IMR-90 (cell line): Measurements from ENCODE around the gene SELENOO. TPM values are rescaled to one million over a fixed set of nuclear protein-coding genes. Genes with fewer than 3 reads are reported as not detected.

Experiments used
- ATAC-seq: fragments of 200-7000 bp; cut with Tn5 transposase; 2 replicates; pipeline ENCODE4 v1.9.1; 2020; ENCODE audit warnings: low read depth, mild to moderate bottlenecking, moderate library complexity
- BruUV-seq: library from RNA; stranded (reverse); fragments of 400-500 nt; replicated peaks from 2 replicates; lab custom pipeline; 2021; lab: Mats Ljungman, UMichigan
- CTCF ChIA-PET: fragments of 300-600 bp; formaldehyde crosslinking; extraction: SDS; loops from one replicate; lab custom pipeline; 2021; ENCODE audit warnings: antibody characterized with exemption; lab: Yijun Ruan, JAX
- POLR2A ChIA-PET: fragments of 300-600 bp; sonication (Branson Sonifier 250); formaldehyde crosslinking; loops from one replicate; lab custom pipeline; 2022; ENCODE audit warnings: antibody characterized with exemption; ENCODE audit not compliant: unreplicated experiment; lab: Charles Lee
- DNase-seq: peaks from one replicate; pipeline ENCODE4 v3.0.0; 2013
- H2AFZ ChIP-seq: replicated peaks from 2 replicates; pipeline ENCODE3; 2013; ENCODE audit warnings: low read length, mild to moderate bottlenecking; ENCODE audit not compliant: poor library complexity
- H2AK5ac ChIP-seq: 2 replicates; pipeline ENCODE4 v1.6.1; 2013; ENCODE audit warnings: low read depth, low read length, inconsistent platforms
- H2AK9ac ChIP-seq: replicated peaks from 2 replicates; pipeline ENCODE3; 2013; ENCODE audit warnings: mild to moderate bottlenecking, low read depth, low read length, moderate library complexity; ENCODE audit not compliant: poor library complexity
- H2BK120ac ChIP-seq: 2 replicates; pipeline ENCODE4 v1.6.1; 2013; ENCODE audit warnings: low read depth, low read length, inconsistent platforms
- H2BK15ac ChIP-seq: 3 replicates; pipeline ENCODE4 v1.6.1; 2013; ENCODE audit warnings: low read depth, low read length, inconsistent platforms
- H2BK20ac ChIP-seq: 2 replicates; pipeline ENCODE4 v1.6.1; 2013; ENCODE audit warnings: low read depth, mild to moderate bottlenecking, inconsistent platforms, low read length, moderate library complexity
- H2BK5ac ChIP-seq: 2 replicates; pipeline ENCODE4 v1.6.1; 2013; ENCODE audit warnings: mild to moderate bottlenecking, low read depth, low read length, inconsistent platforms; ENCODE audit not compliant: poor library complexity, severe bottlenecking
- H3K14ac ChIP-seq: replicated peaks from 2 replicates; pipeline ENCODE4 v1.6.1; 2013; ENCODE audit warnings: low read depth, low read length, inconsistent platforms
- H3K18ac ChIP-seq: 2 replicates; pipeline ENCODE4 v1.6.1; 2013; ENCODE audit warnings: low read depth, low read length, control low read depth
- H3K23ac ChIP-seq: 2 replicates; pipeline ENCODE4 v1.6.1; 2013; ENCODE audit warnings: low read depth, low read length, inconsistent platforms
- H3K27ac ChIP-seq: 2 replicates; pipeline ENCODE4 v1.5.1; 2013; ENCODE audit warnings: mild to moderate bottlenecking, control low read depth, low read length; ENCODE audit not compliant: insufficient read depth
- H3K27me3 ChIP-seq: 2 replicates; pipeline ENCODE4 v1.6.1; 2013; ENCODE audit warnings: low read length; ENCODE audit not compliant: control insufficient read depth, insufficient read depth
- H3K36me3 ChIP-seq: 2 replicates; pipeline ENCODE4 v1.6.1; 2013; ENCODE audit warnings: low read length, mixed read lengths; ENCODE audit not compliant: control insufficient read depth, insufficient read depth
- H3K4ac ChIP-seq: 2 replicates; pipeline ENCODE4 v1.6.1; 2013; ENCODE audit warnings: low read depth, low read length, inconsistent platforms
- H3K4me1 ChIP-seq: 2 replicates; pipeline ENCODE4 v1.6.1; 2013; ENCODE audit warnings: low read length, mixed read lengths; ENCODE audit not compliant: control insufficient read depth, insufficient read depth
- H3K4me2 ChIP-seq: 2 replicates; pipeline ENCODE4 v1.6.1; 2013; ENCODE audit warnings: low read depth, mild to moderate bottlenecking, control low read depth, low read length, moderate library complexity
- H3K4me3 ChIP-seq: 2 replicates; pipeline ENCODE4 v1.5.1; 2013; ENCODE audit warnings: low read depth, mild to moderate bottlenecking, control low read depth, low read length, moderate library complexity; ENCODE audit not compliant: insufficient read depth
- H3K56ac ChIP-seq: 2 replicates; pipeline ENCODE4 v1.6.1; 2013; ENCODE audit warnings: low read length, inconsistent platforms; ENCODE audit not compliant: insufficient read depth; ENCODE audit errors: extremely low read depth
- H3K79me1 ChIP-seq, 2 experiments: 2 replicates each; pipeline ENCODE4 v1.6.1; 2013; ENCODE audit warnings: low read length in 2 of 2, inconsistent platforms in 1 of 2, low read depth in 1 of 2
- H3K9ac ChIP-seq: 2 replicates; pipeline ENCODE4 v1.6.1; 2013; ENCODE audit warnings: low read depth, low read length, control low read depth
- H3K9me1 ChIP-seq: 2 replicates; pipeline ENCODE4 v1.6.1; 2013; ENCODE audit warnings: low read length, inconsistent platforms; ENCODE audit not compliant: insufficient read depth
- H3K9me3 ChIP-seq: 2 replicates; pipeline ENCODE4 v1.6.1; 2013; ENCODE audit warnings: low read length; ENCODE audit not compliant: control insufficient read depth, insufficient read depth
- H4K20me1 ChIP-seq: 2 replicates; pipeline ENCODE4 v1.6.1; 2013; ENCODE audit warnings: low read length, inconsistent platforms; ENCODE audit not compliant: insufficient read depth
- H4K5ac ChIP-seq: 2 replicates; pipeline ENCODE4 v1.6.1; 2013; ENCODE audit warnings: mild to moderate bottlenecking, low read depth, low read length, control low read depth
- H4K8ac ChIP-seq, 2 experiments: 2 replicates each; pipeline ENCODE4 v1.6.1; 2013; ENCODE audit warnings: low read depth in 2 of 2, low read length in 2 of 2, control low read depth in 1 of 2, inconsistent platforms in 1 of 2
- H4K91ac ChIP-seq: 2 replicates; pipeline ENCODE4 v1.6.1; 2013; ENCODE audit warnings: low read depth, low read length, inconsistent platforms; ENCODE audit not compliant: insufficient read depth
- BHLHE40 ChIP-seq: fragments of 150-350 bp; IDR thresholded peaks from 2 replicates; pipeline ENCODE4 v1.6.1; 2016; ENCODE audit warnings: mild to moderate bottlenecking, low read depth, low read length
- CTCF ChIP-seq: conservative IDR thresholded peaks from 2 replicates; pipeline ENCODE4 v1.5.1; 2012; ENCODE audit warnings: mild to moderate bottlenecking, low read depth, low read length, improper control_type of control experiment
- MAZ ChIP-seq: IDR thresholded peaks from 2 replicates; pipeline ENCODE4 v1.6.1; 2012; ENCODE audit warnings: low read depth, mild to moderate bottlenecking, low read length, improper control_type of control experiment, moderate library complexity, borderline replicate concordance
- MXI1 ChIP-seq: IDR thresholded peaks from 2 replicates; pipeline ENCODE4 v1.6.1; 2012; ENCODE audit warnings: low read depth, mild to moderate bottlenecking, low read length, moderate library complexity, borderline replicate concordance
- NFE2L2 ChIP-seq: fragments of 150-350 bp; IDR thresholded peaks from 2 replicates; pipeline ENCODE4 v1.6.1; 2016; ENCODE audit warnings: low read depth, mild to moderate bottlenecking, low read length
- SMC3 ChIP-seq: fragments of 150-350 bp; IDR thresholded peaks from 2 replicates; pipeline ENCODE4 v1.6.1; 2016; ENCODE audit warnings: low read depth, mild to moderate bottlenecking, antibody characterized with exemption, low read length, moderate library complexity
- USF2 ChIP-seq: fragments of 150-350 bp; IDR thresholded peaks from 2 replicates; pipeline ENCODE4 v1.6.1; 2017; ENCODE audit warnings: mild to moderate bottlenecking, antibody characterized with exemption, low read length, low read depth
- WGBS, 2 experiments: methylation state at CpG; one replicate each; pipeline versions ENCODE4 v1.1.5 to v1.1.7; 2013; ENCODE audit warnings: missing lambda C conversion rate in 2 of 2; ENCODE audit not compliant: insufficient read length in 1 of 2; ENCODE audit errors: extremely low coverage in 2 of 2; 5-methylcytosine and 5-hydroxymethylcytosine counted together
- dilution Hi-C: fragments of 300-500 bp; cut with HindIII; formaldehyde crosslinking; loops from one replicate; pipeline ENCODE4 v1.14.3; 2018; ENCODE audit warnings: low sequenced_read_pairs; ENCODE audit not compliant: unreplicated experiment
- in situ Hi-C: fragments of 300-500 bp; cut with MboI; formaldehyde crosslinking; loops from 3 replicates; pipeline ENCODE4 v1.14.3; 2019; ENCODE audit warnings: low sequenced_read_pairs, inconsistent platforms, mixed read lengths
- intact Hi-C: fragments of 100-400 bp; cut with micrococcal nuclease; formaldehyde crosslinking; loops from 2 replicates; pipeline ENCODE4 v1.10.0; 2022
- polyA plus RNA-seq, 3 experiments: library from polyadenylated mRNA; depleted of rRNA; stranded (reverse); fragments of >200 nt; gene quantifications; 2 replicates each; pipeline ENCODE4 v1.2.3, GENCODE V29; 2012; ENCODE audit warnings: low replicate concordance in 1 of 3
- total RNA-seq: library from RNA; depleted of rRNA; stranded (reverse); fragments of >200 nt; gene quantifications from 2 replicates; pipeline ENCODE4 v1.2.3, GENCODE V29; 2012

The SELENOO gene
- total and polyA plus RNA-seq, 2 of the 4 experiments (the other 2 are of a cell fraction) = 10.4 to 21.4 TPM

GRCh38 chr22:50179937-50180726 is 20.7 kb upstream of the SELENOO start:
- Histone ChIP-seq H3K36me3 (peaks cover 2% of the 10 kb centered on the region; the same call in 1 of the 2 replicates), H2AK9ac (no peak overlapping the region), H2BK120ac (no peak overlapping the region), H3K18ac (no peak overlapping the region), H3K56ac (no peak overlapping the region), H3K9me3 (no peaks in the 10 kb centered on the region), H4K20me1 (no peaks in the 10 kb centered on the region), H2AFZ (no peak overlapping the region), H2AK5ac (no peak overlapping the region), H2BK15ac (no peak overlapping the region), H3K14ac (no peak overlapping the region), H3K4ac (no peak overlapping the region), H3K27ac (no peak overlapping the region), H3K79me1 (no peaks in the 10 kb centered on the region), H4K8ac (no peak overlapping the region), H3K4me3 (no peak overlapping the region), H4K91ac (no peak overlapping the region), H3K4me2 (no peak overlapping the region), H2BK5ac (no peak overlapping the region), H3K9ac (no peak overlapping the region), H3K23ac (no peak overlapping the region), H3K4me1 (peaks cover 6% of the 10 kb centered on the region; the same call in 1 of the 2 replicates), H3K9me1 (no peaks in the 10 kb centered on the region), H2BK20ac (no peak overlapping the region), H4K5ac (no peak overlapping the region), H3K27me3 (no peaks in the 10 kb centered on the region; the same call in 1 of the 2 replicates)
- in situ Hi-C loops (no loop called here), dilution Hi-C loops (no loop called here), intact Hi-C loops (no loop called here)
- DNase-seq (no peak), ATAC-seq (no peak)
- 77% methylated on average over 18 of the region's 39 CpGs; no CpG with 5 or more reads in 1 of the 2 experiments for WGBS, 2 experiments
- BruUV-seq = no TSS peak
- CTCF ChIA-PET = no interaction called here
- POLR2A ChIA-PET = no interaction called here
- TF ChIP-seq USF2 (no peak), MXI1 (no peak), BHLHE40 (no peak), NFE2L2 (no peak), SMC3 (no peak), MAZ (no peak), CTCF (no peak)
